NCI-H146 (cell line): ENCODE measurements around the gene CSNK1D.

Source experiments
- DNase-seq: peaks from one replicate; lab custom pipeline; 2025; lab: John Stamatoyannopoulos, UW

CSNK1D gene

GRCh38 chr17:82310877-82311276 is 37.4 kb upstream of the CSNK1D start:
- no peak for DNase-seq

GRCh38 chr17:82309656-82310570 is 36.4 kb upstream of the CSNK1D start:
- no peak for DNase-seq

- DNase-seq, result no peak
Measured at GRCh38 chr17:82305727-82306300, 32.3 kb upstream of the CSNK1D start.

GRCh38 chr17:82304826-82305726 is 31.6 kb upstream of the CSNK1D start:
- no peak for DNase-seq

- DNase-seq, result no peak
Measured at GRCh38 chr17:82303944-82304808, 30.7 kb upstream of the CSNK1D start.

- no peak for DNase-seq
Measured at GRCh38 chr17:82302991-82303943, 29.8 kb upstream of the CSNK1D start.

GRCh38 chr17:82302568-82302963 is 29.1 kb upstream of the CSNK1D start:
- DNase-seq, result no peak

- DNase-seq, result no peak
Measured at GRCh38 chr17:82301916-82302567, 28.5 kb upstream of the CSNK1D start.

GRCh38 chr17:82301300-82301915 is 27.9 kb upstream of the CSNK1D start:
- no peak for DNase-seq

- DNase-seq, result peak; percentile 42
Measured at GRCh38 chr17:82300707-82301270, 27.3 kb upstream of the CSNK1D start.

- no peak for DNase-seq
Measured at GRCh38 chr17:82300228-82300627, 26.7 kb upstream of the CSNK1D start.

GRCh38 chr17:82299452-82299851 is 26.0 kb upstream of the CSNK1D start:
- DNase-seq, result no peak

GRCh38 chr17:82298538-82299421 is 25.3 kb upstream of the CSNK1D start:
- no peak for DNase-seq

GRCh38 chr17:82297714-82298537 is 24.4 kb upstream of the CSNK1D start:
- DNase-seq, result peak; percentile 30

- DNase-seq, result peak; percentile 43
Measured at GRCh38 chr17:82297280-82297713, 23.8 kb upstream of the CSNK1D start.

- DNase-seq, result no peak
Measured at GRCh38 chr17:82296511-82297279, 23.2 kb upstream of the CSNK1D start.
